GM12891 (cell line): Measurements from ENCODE around the gene ARL17A.
"Not testable (repeated sequence)": the region's sequence is repeated elsewhere in the genome, so short reads cannot be mapped to it uniquely, and the experiment has no call there.

Source experiments
- POLR2A ChIP-seq: IDR thresholded peaks from 2 replicates; pipeline ENCODE4 v1.6.1; 2011; ENCODE audit warnings: low read depth, low read length, control low read depth
- TAF1 ChIP-seq: IDR thresholded peaks from 2 replicates; pipeline ENCODE4 v1.6.1; 2011; ENCODE audit warnings: low read depth, low read length, control low read depth

GRCh38 chr17:46598344-46598931, 18.9 kb upstream of the ARL17A start:
- TF ChIP-seq POLR2A, TAF1: not testable (repeated sequence)
